GM12872 (cell line): ENCODE data around the gene SPIN1.

Experiments
- CTCF ChIP-seq: IDR thresholded peaks from 3 replicates; pipeline ENCODE4 v1.5.1; 2011; ENCODE audit warnings: low read depth, mild to moderate bottlenecking, low read length, moderate library complexity; ENCODE audit not compliant: insufficient read depth

Gene SPIN1

GRCh38 chr9:88362681-88363080, 25.6 kb upstream of the SPIN1 start:
- TF ChIP-seq CTCF = no peak

- TF ChIP-seq CTCF = no peak
These were observed 24.6 kb upstream of the SPIN1 start for GRCh38 chr9:88363661-88364060.

- no peak for TF ChIP-seq CTCF
These were observed 23.5 kb upstream of the SPIN1 start for GRCh38 chr9:88364706-88365105.

GRCh38 chr9:88370346-88370745, 17.9 kb upstream of the SPIN1 start:
- no peak for TF ChIP-seq CTCF

- no peak for TF ChIP-seq CTCF
These were observed 16.1 kb upstream of the SPIN1 start for GRCh38 chr9:88372103-88372654.

GRCh38 chr9:88373045-88373444, 15.2 kb upstream of the SPIN1 start:
- no peak for TF ChIP-seq CTCF

- TF ChIP-seq CTCF = no peak
These were observed 9.9 kb upstream of the SPIN1 start for GRCh38 chr9:88378317-88378716.

GRCh38 chr9:88379352-88379751, 8.9 kb upstream of the SPIN1 start:
- TF ChIP-seq CTCF = no peak
